ENCODE measurements around the gene ANO2.

ANO2 gene

GRCh38 chr12:5756338-5756842, 188.7 kb downstream of the ANO2 start:
- H3K4me3 ChIP-seq (replicated peaks; ENCODE audit: low read depth, low read length): no peak overlapping the region
- no peak for TF ChIP-seq CTCF (IDR thresholded peaks at IDR 0.05; ENCODE audit: low read depth, low read length, missing control alignments)
- no peak for DNase-seq (ENCODE audit: extremely low read depth, low read depth)

GRCh38 chr12:5748027-5748426, 197.0 kb downstream of the ANO2 start:
- no peak for DNase-seq (ENCODE audit: extremely low read depth, low read depth)
- no peak for TF ChIP-seq CTCF (IDR thresholded peaks at IDR 0.05; ENCODE audit: low read depth, low read length, missing control alignments)
- no peak overlapping the region for H3K4me3 ChIP-seq (replicated peaks; ENCODE audit: low read depth, low read length)

- no peak for TF ChIP-seq CTCF (IDR thresholded peaks at IDR 0.05; ENCODE audit: low read depth, low read length, missing control alignments)
- DNase-seq (ENCODE audit: extremely low read depth, low read depth): no peak
- H3K4me3 ChIP-seq (replicated peaks; ENCODE audit: low read depth, low read length): no peak overlapping the region
These were observed 198.1 kb downstream of the ANO2 start for GRCh38 chr12:5746917-5747316.

- no peak for DNase-seq (ENCODE audit: extremely low read depth, low read depth)
- no peak overlapping the region for H3K4me3 ChIP-seq (replicated peaks; ENCODE audit: low read depth, low read length)
- no peak for TF ChIP-seq CTCF (IDR thresholded peaks at IDR 0.05; ENCODE audit: low read depth, low read length, missing control alignments)
These were observed 198.8 kb downstream of the ANO2 start for GRCh38 chr12:5746036-5746908.

- peak; percentile 90 for TF ChIP-seq CTCF (IDR thresholded peaks at IDR 0.05; ENCODE audit: low read depth, low read length, missing control alignments)
- DNase-seq (ENCODE audit: extremely low read depth, low read depth): peak; percentile 41
- H3K4me3 ChIP-seq (replicated peaks; ENCODE audit: low read depth, low read length): no peak overlapping the region
These were observed 199.7 kb downstream of the ANO2 start for GRCh38 chr12:5745251-5745888.

GRCh38 chr12:5742258-5742657, 202.8 kb downstream of the ANO2 start:
- no peak overlapping the region for H3K4me3 ChIP-seq (replicated peaks; ENCODE audit: low read depth, low read length)
- TF ChIP-seq CTCF (IDR thresholded peaks at IDR 0.05; ENCODE audit: low read depth, low read length, missing control alignments): no peak
- DNase-seq (ENCODE audit: extremely low read depth, low read depth): no peak
